HG02852 (cell line): ENCODE measurements around the gene ZIC4.

Source experiments
- ATAC-seq: cut with Tn5 transposase; IDR thresholded peaks from one replicate; pipeline ENCODE4 v1.9.1; 2021; ENCODE audit warnings: mild to moderate bottlenecking, moderate library complexity; ENCODE audit not compliant: unreplicated experiment

Gene ZIC4

GRCh38 chr3:147418371-147418781, 12.0 kb upstream of the ZIC4 start:
- ATAC-seq: no peak

GRCh38 chr3:147417551-147418295, 11.4 kb upstream of the ZIC4 start:
- ATAC-seq: no peak

GRCh38 chr3:147416931-147417330, 10.6 kb upstream of the ZIC4 start:
- no peak for ATAC-seq

GRCh38 chr3:147415874-147416273, 9.5 kb upstream of the ZIC4 start:
- no peak for ATAC-seq

GRCh38 chr3:147415286-147415685, 8.9 kb upstream of the ZIC4 start:
- ATAC-seq: no peak

- no peak for ATAC-seq
Measured at GRCh38 chr3:147414390-147415138, 8.2 kb upstream of the ZIC4 start.

GRCh38 chr3:147413686-147414389, 7.5 kb upstream of the ZIC4 start:
- no peak for ATAC-seq

- no peak for ATAC-seq
Measured at GRCh38 chr3:147412917-147413685, 6.8 kb upstream of the ZIC4 start.

- no peak for ATAC-seq
Measured at GRCh38 chr3:147412261-147412916, 6.0 kb upstream of the ZIC4 start.

GRCh38 chr3:147411815-147412241, 5.5 kb upstream of the ZIC4 start:
- no peak for ATAC-seq

GRCh38 chr3:147411238-147411814, 5.0 kb upstream of the ZIC4 start:
- no peak for ATAC-seq

GRCh38 chr3:147410526-147411237, 4.3 kb upstream of the ZIC4 start:
- ATAC-seq: no peak

- no peak for ATAC-seq
Measured at GRCh38 chr3:147410116-147410525, 3.8 kb upstream of the ZIC4 start.

GRCh38 chr3:147409143-147410115, 3.1 kb upstream of the ZIC4 start, which contains the start of gene ZIC1:
ZIC1 (plus strand) TSS chr3:147409365; CDS start chr3:147410113, 748 bp downstream.
- ATAC-seq: no peak

GRCh38 chr3:147408188-147409100, 2.1 kb upstream of the ZIC4 start:
- ATAC-seq: no peak

GRCh38 chr3:147407498-147408187, 1.3 kb upstream of the ZIC4 start:
- no peak for ATAC-seq

GRCh38 chr3:147407114-147407497, 763 bp upstream of the ZIC4 start:
- no peak for ATAC-seq
